ENCODE data around the gene LVRN. TPM values are rescaled to one million over a fixed set of nuclear protein-coding genes. Genes with fewer than 3 reads are reported as not detected.

LVRN gene
- total RNA-seq, 1 donor from 2014 or later, result 2.4 TPM

GRCh38 chr5:115961381-115962238, 665 bp upstream of the LVRN start:
- DNase-seq (ENCODE audit: low spot score), result no peak

DNA sequence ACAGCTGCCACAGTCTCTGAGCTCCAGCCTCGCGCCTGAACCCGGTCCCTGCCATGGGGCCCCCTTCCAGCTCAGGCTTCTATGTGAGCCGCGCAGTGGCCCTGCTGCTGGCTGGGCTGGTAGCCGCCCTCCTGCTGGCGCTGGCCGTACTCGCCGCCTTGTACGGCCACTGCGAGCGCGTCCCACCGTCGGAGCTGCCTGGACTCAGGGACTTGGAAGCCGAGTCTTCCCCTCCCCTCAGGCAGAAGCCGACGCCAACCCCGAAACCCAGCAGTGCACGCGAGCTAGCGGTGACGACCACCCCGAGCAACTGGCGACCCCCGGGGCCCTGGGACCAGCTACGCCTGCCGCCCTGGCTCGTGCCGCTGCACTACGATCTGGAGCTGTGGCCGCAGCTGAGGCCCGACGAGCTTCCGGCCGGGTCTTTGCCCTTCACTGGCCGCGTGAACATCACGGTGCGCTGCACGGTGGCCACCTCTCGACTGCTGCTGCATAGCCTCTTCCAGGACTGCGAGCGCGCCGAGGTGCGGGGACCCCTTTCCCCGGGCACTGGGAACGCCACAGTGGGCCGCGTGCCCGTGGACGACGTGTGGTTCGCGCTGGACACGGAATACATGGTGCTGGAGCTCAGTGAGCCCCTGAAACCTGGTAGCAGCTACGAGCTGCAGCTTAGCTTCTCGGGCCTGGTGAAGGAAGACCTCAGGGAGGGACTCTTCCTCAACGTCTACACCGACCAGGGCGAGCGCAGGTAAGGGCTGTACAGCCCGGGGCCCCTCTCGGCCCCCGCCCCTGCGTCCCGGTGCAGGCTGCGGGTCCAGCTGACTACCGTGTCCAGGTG, 509 bp downstream of the LVRN start:
- no peak for DNase-seq (ENCODE audit: low spot score)

DNA sequence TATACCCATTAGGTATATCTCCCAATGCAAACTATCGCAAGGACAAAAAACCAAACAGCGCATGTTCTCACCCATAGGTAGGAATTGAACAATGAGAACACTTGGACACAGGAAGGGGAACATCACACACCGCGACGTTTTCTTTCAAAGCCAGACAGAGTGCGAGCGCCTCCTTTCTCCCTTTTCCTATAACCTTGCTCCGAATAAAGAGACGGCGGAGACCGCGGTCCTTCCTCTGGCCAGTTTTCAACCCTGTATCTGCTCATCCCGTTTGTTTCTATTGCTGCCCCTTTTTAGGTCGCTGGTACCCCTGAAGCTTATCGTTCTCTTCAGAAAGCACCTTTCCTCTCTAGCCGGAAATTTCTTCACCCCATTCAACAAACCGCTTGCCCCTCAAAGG, 1.3 kb downstream of the LVRN start:
- DNase-seq (ENCODE audit: low spot score), result no peak

GRCh38 chr5:115968770-115969169, 6.5 kb downstream of the LVRN start:
- DNase-seq (ENCODE audit: low spot score), result no peak

GRCh38 chr5:115977096-115977495, 14.8 kb downstream of the LVRN start:
- no peak for DNase-seq (ENCODE audit: low spot score)

- DNase-seq (ENCODE audit: low spot score), result peak; percentile 85
Measured at GRCh38 chr5:115977988-115978387, 15.7 kb downstream of the LVRN start.

DNA sequence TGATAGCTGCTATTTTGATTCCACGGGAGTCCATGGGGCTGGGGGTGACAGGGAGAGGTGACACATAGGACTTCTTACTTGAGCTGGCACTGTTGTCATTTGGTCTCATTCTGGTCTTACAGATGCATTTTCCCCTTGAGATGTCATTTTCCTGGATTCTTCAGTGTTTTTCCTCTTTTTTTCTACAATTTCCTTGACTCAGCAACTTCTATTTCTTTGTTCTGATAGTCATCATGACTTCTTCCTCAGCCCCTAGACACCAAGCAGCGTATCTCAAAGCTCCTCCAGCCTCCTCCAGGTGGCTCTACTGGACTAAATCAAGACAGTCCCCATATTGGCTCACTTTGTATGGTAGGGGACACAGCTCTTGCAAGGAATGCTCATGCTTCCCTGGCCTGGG, 16.5 kb downstream of the LVRN start:
- no peak for DNase-seq (ENCODE audit: low spot score)

GRCh38 chr5:115979201-115980041, 17.1 kb downstream of the LVRN start:
- no peak for DNase-seq (ENCODE audit: low spot score)

- no peak for DNase-seq (ENCODE audit: low spot score)
Measured at GRCh38 chr5:115983519-115983918, 21.2 kb downstream of the LVRN start.

GRCh38 chr5:115985802-115986757, 23.8 kb downstream of the LVRN start:
- DNase-seq (ENCODE audit: low spot score), result peak; percentile 86

- no peak for DNase-seq (ENCODE audit: low spot score)
Measured at GRCh38 chr5:115988002-115988401, 25.7 kb downstream of the LVRN start.

DNA sequence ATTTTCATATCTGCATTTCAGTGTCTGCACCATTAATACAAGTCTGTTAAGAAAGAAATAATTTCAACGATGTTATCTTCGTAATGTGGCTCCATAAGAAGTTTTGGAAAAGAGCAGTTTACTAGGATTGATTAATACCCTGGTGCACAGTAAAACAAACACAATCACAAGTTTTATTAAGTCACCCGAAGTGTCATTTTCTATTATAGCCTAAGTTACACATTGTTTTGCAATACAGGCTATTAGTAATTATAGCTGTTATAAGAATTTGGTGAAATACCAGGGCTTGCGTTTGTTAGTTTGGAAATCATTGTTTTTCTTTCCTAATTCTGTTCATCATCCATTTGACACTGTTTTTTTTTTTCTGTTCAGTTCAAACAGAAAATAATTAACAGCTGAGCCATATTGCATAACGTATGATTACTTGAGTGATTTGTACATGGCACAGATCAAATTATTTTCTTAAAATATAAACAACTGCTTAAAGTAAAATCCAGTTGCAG, 30.6 kb downstream of the LVRN start:
- no peak for DNase-seq (ENCODE audit: low spot score)

- no peak for DNase-seq (ENCODE audit: low spot score)
Measured at GRCh38 chr5:115995351-115995750, 33.1 kb downstream of the LVRN start.

DNA sequence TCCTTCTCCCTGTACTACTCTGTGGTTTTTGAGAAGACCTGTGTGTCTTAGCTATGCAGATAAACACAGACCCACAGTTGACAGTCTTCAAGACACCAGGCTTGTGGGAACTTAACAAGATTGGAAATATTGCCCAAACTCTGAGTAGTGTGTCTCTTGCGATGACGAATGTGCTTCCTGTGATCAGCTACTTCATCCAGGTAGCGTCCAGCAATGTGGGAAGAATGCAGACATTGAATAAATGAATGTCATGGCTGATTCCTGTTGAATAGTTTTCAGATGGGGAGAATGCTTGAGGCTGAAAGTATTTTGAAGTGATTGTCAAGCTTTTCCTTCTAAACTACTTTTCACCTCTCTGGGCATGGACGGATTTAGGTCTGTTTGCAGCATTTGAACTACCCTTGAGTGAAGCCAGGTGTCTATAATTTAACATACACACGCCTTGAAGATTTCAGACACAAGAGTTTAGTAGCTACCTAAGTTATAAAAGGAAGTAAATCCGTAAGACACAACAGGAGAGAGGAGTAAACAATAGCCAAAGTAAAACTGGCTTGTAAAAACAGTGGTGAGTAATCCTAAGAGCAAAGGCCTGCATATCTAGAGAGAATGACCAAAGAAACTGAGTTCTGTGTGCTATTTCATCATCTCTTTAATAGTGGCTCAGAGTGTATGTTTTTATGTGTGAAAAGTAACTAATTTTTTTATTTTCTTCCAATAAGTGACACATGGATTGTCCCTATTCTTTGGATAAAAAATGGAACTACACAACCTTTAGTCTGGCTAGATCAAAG, 40.0 kb downstream of the LVRN start:
- no peak for DNase-seq (ENCODE audit: low spot score)

DNA sequence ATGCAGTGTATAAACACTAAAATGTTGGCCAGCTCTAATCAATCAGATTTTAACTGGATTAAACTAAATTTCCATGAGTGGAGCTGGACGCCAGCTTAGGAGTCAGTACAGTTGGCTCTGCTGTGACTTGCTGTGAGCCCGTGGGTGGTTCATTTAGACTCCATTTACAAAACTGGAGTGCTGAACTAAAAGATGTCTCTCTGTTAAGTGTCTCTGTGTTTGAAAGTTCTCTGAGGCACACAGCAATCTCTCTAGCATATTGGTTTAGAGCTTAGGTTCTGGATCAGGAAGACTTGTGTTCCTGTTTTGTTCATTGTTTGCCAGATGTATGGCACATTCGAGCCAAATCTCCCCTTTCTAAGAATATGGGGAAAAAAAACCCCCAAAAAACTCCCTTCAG, 42.0 kb downstream of the LVRN start:
- DNase-seq (ENCODE audit: low spot score), result no peak

DNA sequence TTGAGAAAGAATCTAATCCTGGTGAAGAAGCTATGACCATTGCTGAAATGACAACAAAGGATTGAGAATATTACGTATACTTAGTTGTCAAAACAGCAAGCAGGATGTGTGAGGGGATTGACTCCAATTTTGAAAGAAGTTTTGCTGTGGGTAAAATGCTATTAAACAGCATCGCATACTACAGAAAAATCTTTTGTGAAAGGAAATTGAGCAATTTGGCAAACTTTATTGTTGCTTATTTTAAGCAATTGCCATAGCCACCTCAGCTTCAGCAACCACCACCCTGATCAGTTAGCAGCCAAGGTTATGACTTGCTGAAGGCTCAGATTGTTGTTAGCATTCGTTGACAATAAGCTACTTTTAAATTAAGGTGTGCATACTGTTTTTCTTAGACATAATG, 47.5 kb downstream of the LVRN start:
- DNase-seq (ENCODE audit: low spot score), result no peak

GRCh38 chr5:116011046-116011445, 48.8 kb downstream of the LVRN start:
- peak; percentile 2 for DNase-seq (ENCODE audit: low spot score)

DNA sequence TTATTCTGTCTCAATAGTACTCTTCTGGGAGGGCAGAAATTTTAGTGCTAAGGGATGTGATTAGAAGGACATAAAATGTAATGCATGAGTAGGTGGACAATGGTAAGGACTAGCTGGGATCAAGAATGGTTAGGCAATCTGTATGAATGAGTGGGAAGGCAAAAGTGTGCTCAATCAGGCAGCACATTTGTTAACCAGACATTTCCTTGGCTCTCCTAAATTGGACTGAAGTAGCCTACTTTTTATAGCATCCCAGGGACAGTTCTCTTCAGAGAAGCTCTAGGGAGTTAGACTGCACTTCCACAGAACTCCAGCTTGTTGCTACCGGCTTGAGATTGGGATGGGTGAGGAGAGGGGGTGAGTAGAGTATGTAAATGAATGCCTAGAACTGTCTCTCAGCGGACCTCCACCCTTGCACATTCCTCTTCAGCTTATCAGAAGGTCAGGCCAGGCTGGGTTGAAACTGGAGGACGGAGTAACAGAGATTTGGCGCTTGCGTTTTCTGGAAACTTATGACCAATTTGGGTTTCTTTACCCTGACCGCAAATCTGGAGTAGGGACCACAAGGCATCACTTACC, 51.0 kb downstream of the LVRN start:
- DNase-seq (ENCODE audit: low spot score), result no peak

- DNase-seq (ENCODE audit: low spot score), result no peak
Measured at GRCh38 chr5:116013936-116014335, 51.7 kb downstream of the LVRN start.
